Measurements from ENCODE around the gene CSH1.
A peak's percentile ranks its signal among the peaks of the same experiment; 100 is the strongest.
"Not testable (repeated sequence)": the region's sequence is repeated elsewhere in the genome, so short reads cannot be mapped to it uniquely, and the experiment has no call there.

CSH1 gene

DNA sequence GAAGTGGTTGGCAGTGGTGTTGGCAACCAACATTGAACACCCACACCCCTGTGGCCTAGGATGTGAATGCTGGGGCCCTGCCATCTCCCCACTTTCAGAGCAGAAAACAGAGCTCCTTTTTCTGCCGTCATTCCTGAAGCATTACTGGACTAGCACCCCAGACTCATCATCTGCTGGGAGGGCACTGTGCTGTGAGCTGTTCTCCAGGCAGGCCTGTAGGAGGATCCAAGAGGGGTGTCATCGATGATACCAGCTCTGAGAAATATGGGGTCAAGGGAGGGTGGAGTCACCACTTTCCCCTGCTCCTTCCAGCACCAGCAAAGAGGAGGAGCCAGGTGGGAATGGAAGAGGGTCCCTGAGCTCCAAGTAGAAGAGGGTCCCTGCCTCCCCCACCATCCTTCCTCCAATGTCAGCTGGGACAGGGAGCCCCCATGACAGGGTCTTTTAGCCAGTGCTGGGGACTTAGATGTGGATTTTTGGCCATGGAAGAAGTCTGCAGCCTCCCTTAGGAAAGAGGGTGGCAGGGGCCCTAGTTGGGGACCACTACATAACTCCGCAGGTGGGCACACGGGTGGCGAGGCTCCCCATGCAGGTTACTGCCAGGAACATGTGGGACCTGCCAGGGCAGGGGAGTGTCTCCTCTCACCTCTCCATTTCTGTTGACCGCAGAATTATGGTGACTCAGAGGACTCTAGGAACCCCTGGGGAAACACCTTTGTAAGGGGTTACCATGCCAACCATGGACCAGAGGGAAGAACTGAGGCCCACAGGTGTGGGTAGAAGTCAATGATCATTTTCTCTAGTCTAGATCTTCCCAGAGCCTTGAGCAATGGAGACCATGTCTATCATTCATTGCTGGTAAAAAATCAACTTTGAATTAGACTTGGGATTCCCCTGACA lies 2.8 kb upstream of the CSH1 start:
- DNase-seq: peak; percentile 48

DNA sequence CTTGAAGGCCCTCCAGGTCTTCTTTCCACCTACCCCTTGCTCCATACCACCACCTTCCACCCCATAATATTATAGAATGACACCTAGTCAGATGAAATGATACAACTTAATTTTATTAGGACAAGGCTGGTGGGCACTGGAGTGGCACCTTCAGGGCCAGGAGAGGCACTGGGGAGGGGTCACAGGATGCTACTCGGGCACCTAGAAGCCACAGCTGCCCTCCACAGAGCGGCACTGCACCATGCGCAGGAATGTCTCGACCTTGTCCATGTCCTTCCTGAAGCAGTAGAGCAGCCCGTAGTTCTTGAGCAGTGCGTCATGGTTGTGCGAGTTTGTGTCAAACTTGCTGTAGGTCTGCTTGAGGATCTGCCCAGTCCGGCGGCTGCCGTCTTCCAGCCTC lies 1.6 kb downstream of the CSH1 start:
- not testable (repeated sequence) for DNase-seq

DNA sequence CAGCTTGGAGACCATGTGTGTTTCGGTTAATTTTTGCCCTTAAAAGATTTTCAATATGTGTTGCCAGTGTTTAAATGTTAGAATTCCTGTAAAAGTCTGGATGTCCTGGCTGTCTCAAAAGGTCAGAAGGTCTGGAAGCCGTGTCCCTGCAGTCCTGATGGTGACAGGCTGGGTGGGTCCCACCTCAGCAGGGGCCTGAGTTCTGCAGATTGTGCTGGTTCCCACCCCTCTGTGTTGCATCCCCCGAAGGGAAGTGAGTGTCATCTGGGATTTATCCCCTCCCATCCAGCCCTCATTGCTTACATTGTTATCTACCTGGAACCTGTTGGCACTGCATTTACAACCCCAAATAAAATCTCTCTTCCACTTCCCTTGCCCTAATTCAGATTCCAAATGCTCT lies 2.4 kb downstream of the CSH1 start:
- DNase-seq: not testable (repeated sequence)

DNA sequence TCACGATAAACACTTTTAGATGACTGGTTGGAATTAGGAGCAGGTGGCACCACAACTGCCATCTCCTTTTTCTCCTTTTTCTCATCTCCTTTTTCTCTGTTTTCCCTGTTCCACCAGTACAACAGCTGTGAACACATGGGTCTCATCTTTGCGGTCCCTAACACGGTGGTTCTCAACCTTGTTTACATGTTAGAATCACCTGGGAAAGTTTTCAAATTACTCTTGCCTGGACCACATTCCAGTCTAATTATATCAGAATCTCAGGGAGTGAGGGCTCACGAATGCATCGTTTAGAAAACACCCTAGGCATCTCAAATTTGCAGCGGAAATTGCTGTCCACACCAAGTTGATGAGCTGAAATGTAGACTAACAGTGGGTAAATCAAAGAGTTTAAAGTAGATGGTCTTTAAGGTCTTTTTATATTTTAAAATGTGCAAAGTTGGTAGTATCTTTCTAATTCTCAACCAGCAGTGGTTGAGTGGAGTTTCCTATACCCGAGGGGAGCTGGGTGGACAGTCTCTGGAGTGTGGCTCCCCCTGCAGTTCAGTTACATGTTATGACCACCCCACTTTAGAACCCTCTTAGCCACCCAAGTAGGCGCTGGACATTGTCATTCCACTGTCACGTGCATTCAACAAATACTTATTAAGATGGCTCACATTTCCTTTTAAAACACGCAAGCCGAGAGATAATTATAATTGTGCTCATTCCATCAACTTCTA lies 3.9 kb downstream of the CSH1 start:
- not testable (repeated sequence) for DNase-seq

DNA sequence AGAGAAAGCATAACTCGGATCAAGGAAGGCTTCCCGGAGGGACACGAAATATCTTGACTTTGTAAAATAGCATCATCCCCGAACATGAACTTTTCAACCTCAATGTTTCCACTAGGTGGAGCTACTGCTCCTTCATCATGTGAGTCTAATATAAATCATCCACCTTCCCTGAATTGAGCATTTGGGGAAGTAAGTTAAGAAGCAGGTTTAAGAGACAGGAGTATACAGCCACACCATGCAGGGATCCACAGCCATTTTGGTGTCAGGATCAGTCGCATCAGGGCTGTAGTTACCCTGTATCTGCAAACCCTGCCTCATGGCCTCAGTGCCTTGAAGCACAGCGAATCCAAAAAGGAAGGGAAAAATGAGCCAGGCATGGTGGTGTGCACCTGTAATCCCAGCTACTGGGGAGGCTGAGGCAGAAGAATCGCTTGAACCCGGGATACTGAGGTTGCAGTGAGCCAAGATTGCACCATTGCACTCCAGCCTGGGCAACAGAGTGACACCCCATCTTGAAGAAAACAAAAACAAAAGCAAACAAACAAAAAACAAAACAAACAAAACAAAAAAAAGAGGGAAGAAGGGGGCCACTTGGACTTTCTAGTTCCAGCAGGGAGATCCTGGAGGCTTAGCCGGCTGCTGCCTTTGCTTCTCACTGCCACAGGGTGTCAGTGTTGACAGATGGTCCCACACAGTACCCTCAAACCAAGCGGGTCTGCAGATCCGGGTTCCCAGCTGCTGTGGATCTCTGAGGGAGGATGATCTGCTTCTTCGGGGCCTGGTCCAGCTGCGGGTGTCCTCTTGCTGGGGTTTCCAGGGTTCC lies 7.1 kb downstream of the CSH1 start:
- DNase-seq: not testable (repeated sequence)

DNA sequence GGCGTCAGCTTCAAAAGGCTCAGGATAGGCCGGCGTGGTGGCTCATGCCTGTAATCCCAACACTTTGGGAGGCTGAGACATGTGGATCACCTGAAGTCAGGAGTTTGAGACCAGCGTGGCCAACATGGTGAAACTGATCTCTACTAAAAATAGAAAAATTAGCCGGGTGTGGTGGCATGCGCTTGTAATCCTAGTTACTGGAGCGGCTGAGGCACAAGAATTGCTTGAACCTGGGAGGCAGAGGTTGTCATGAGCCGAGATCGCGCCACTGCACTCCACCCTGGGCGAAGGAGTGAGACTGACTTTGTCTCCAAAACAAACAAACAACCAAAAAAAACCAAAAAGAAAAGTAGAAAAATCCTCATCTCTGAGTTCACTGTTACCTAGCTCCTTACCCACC lies 11.3 kb downstream of the CSH1 start:
- not testable (repeated sequence) for DNase-seq

DNA sequence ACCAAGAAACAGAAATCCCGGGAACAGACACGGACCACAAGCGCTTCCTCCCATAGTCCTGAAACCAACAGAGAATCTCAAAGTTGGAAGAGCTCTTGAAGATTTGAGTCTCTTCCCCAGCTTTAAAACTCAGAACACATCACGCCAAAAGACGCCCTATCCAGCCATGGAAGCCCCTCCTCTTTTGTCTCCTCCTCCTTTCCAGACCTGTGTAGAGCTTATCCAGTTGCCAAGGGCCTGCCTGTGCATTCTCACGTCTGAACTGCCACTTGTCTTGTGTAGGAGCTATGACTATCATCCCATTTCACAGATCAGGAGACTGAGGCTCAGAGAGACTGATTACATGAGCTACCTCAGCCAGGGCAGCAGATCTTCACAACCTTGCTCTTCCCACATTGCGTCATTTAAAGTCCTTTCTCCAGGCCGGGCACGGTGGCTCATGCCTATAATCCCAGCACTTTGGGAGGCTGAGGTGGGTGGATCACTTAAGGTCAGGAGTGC lies 13.7 kb downstream of the CSH1 start:
- not testable (repeated sequence) for DNase-seq

DNA sequence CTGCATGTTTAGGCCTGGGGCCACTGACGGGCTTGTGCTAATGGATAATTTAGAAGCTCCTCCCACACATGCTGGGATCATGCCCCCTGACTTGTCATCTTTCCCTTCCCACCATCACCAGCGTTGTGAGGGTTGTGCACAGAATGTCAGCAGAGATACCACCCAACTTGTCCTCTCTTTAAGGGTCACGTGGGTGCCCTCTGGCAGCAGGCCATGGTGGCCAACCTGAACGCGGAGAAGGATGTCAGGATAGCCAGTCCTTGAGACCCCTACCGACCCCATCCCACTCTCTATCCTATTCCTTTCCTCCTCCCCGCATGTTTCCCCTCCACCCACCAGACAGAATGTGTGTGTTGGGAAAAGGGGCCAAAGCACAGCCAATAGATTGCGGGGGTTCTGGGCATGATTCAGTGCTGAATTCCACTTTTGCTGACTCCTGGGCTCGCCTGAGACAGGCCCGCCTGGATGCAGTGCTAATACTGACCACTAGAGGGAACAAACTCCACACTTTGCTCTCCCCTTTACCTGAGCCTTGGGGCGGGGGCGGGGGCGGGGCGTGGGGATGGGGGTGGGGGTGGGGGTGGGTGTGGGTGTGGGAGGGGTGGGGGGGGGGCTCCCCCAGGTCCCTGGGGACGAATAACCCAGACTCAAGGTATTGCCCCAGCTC lies 14.3 kb downstream of the CSH1 start, which contains the start of gene GH2:
GH2 (minus strand) TSS at position 10 of the 667 bp plus-strand sequence. CDS start 143 bp downstream, outside the sequence.
- DNase-seq: peak; percentile 66

DNA sequence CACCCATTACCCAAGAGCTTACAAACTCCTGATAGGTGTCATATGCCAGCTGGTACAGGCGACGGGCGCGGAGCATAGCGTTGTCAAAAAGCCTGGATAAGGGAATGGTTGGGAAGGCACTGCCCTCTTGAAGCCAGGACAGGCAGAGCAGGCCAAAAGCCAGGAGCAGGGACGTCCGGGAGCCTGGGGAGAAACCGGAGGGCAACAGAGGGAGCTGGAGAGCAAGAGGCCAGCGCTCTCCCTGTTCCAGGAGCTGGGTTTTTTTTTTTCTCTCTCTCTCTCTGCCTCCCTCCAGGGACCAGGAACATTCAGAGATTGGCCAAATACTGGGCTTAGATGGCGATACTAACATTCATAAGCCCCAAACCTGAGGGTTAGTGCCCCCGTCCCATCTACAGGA lies 15.0 kb downstream of the CSH1 start:
- not testable (repeated sequence) for DNase-seq

DNA sequence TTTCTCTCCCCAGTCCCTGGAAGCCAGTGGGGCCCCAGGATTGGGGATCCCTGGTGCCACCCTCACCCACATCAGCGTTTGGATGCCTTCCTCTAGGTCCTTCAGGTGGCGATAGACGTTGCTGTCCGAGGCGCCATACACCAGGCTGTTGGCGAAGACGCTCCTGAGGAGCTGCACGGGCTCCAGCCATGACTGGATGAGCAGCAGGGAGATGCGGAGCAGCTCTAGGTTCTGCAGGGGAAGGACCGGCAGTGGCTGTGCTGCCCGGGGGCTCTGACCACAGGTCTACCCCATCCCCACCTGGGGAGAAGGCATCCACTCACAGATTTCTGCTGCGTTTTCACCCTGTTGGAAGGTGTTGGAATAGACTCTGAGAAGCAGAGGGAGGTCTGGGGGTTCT lies 15.7 kb downstream of the CSH1 start:
- DNase-seq: no peak

DNA sequence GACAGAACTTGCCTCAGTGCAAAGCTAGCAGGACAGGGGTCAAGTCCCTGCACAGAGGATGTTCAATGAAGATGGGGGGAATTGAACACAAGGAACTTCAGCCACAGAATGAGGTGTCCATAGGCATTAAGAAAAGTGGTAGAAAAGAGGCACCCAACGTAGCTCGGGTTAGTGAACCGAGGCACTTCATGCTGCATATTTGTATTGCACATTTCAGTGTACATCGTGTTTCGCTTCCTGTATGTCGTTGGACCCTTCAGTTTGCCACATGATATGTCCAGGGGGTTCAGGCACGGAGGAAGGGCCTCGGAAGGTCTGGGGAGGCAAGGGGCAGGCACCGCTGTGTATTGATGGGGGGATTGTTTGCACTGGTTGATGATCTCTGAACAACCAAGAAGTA lies 18.0 kb downstream of the CSH1 start:
- DNase-seq: not testable (repeated sequence)

DNA sequence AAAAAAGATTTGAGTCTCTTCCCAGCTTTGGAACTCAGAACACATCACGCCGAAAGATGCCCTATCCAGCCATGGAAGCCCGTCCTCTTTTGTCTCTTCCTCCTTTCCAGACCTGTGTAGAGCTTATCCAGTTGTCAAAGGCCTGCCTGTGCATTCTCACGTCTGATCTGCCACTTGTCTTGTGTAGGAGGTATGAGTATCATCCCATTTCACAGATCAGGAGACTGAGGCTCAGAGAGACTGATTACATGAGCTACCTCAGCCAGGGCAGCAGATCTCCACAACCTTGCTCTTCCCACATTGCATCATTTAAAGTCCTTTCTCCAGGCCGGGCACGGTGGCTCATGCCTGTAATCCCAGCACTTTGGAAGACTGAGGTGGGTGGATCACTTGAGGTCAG lies 21.7 kb downstream of the CSH1 start:
- not testable (repeated sequence) for DNase-seq

DNA sequence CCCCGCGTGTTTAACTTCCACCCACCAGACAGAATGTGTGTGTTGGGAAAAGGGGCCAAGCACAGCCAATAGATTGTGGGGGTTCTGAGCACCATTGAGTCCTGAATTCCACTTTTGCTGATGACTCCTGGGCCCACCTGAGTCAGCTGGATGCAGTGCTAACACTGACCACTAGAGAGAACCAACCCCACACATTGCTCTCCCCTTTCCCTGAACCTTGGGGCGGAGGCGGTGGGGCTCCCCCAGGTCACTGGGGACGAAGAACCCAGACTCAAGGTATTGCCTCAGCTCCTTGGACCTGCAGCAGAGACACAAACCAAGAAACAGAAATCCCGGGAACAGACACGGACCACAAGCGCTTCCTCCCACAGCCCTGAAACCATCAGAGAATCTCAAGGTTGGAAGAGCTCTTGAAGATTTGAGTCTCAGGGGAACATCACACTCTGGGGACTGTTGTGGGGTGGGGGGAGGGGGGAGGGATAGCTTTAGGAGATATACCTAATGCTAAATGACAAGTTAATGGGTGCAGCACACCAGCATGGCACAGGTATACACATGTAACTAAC lies 22.2 kb downstream of the CSH1 start:
- not testable (repeated sequence) for DNase-seq

DNA sequence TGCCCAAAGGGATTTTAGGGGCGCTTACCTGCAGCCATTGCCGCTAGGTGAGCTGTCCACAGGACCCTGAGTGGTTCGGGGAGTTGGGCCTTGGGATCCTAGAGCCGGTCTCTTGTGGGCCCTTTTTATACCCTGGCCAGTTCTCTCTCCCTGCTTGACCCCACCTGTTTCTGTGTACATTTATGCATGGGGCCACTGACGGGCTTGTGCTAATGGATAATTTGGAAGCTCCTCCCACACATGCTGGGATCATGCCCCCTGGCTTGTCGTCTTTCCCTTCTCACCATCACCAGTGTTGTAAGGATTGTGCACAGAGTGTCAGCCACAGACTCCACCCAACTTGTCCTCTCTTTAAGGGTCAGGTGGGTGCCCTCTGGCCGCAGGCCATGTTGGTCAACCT lies 22.8 kb downstream of the CSH1 start, which contains the start of gene CSH2:
CSH2 (minus strand) TSS at position 101 of the 400 bp plus-strand sequence; CDS start at position 38, 63 bp downstream.
- DNase-seq: not testable (repeated sequence)

DNA sequence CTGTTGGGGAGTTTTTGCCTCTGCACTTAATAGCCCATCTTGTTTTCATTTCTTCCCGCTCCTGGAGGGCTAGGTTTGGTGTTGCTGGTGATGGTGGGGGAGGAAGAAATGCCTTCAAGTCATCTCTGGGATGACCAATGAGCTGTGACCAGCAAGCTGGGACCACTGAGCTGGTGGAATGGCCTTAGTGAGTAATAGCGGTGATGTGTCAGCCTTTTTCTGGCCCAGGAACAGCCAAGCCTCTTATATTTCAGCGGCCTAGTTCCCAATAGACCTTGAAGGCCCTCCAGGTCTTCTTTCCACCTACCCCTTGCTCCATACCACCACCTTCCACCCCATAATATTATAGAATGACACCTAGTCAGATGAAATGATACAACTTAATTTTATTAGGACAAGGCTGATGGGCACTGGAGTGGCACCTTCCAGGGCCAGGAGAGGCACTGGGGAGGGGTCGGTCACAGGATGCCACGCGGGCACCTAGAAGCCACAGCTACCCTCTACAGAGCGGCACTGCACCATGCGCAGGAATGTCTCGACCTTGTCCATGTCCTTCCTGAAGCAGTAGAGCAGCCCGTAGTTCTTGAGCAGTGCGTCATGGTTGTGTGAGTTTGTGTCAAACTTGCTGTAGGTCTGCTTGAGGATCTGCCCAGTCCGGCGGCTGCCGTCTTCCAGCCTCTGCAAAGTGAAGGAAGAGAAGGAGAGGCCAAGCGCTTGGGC lies 24.6 kb downstream of the CSH1 start:
- DNase-seq: not testable (repeated sequence)

DNA sequence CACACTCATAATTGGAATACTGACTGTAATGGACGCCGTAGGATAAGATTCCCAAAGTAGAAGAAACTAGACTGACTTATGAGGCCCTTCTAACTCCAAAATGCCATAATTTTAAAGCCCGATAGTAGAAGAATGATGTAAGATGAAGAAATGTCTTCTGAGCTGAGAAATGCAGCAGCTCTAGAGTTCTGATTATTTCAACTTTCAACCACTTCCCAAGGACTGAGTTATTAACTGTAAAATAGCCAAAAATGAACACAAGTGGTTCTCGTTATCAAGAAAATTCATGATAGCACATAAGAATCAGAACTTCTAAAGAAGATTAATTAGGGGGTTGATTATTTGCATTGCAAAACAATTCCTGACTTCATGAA lies 26.1 kb downstream of the CSH1 start:
- DNase-seq: not testable (repeated sequence)

DNA sequence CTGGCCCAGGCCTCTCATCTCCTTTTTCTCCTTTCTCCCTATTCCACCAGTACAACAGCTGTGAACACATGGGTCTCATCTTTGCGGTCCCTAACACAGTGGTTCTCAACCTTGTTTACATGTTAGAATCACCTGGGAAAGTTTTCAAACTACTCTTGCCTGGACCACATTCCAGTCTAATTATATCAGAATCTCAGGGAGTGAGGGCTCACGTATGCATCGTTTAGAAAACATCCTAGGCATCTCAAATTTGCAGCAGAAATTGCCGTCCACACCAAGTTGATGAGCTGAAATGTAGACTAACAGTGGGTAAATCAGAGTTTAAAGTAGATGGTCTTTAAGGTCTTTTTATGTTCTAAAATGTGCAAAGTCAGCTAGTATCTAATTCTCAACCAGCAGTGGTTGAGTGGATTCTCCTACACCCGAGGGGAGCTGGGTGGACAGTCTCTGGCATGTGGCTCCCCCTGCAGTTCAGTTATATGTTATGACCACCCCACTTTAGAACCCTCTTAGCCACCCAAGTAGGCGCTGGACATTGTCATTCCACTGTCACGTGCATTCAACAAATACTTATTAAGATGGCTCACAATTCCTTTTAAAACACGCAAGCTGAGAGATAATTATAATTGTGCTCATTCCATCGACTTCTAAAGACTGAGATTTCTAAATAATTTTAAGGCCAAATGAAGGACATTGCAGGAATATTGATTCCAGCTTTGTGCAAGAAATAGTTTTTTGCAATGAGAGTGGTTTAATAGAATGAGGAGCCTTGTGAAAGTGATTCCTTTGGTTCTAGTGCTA lies 26.7 kb downstream of the CSH1 start:
- not testable (repeated sequence) for DNase-seq

DNA sequence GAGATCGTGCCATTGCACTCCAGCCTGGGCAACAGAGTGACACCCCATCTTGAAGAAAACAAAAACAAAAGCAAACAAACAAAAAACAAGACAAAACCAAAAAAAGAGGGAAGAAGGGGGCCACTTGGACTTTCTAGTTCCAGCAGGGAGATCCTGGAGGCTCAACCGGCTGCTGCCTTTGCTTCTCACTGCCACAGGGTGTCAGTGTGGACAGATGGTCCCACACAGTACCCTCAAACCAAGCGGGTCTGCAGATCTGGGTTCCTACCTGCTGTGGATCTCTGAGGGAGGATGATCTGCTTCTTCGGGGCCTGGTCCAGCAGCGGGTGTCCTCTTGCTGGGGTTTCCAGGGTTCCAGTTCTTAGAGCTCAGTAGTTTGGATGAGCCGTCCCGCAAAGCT lies 29.7 kb downstream of the CSH1 start:
- not testable (repeated sequence) for DNase-seq

DNA sequence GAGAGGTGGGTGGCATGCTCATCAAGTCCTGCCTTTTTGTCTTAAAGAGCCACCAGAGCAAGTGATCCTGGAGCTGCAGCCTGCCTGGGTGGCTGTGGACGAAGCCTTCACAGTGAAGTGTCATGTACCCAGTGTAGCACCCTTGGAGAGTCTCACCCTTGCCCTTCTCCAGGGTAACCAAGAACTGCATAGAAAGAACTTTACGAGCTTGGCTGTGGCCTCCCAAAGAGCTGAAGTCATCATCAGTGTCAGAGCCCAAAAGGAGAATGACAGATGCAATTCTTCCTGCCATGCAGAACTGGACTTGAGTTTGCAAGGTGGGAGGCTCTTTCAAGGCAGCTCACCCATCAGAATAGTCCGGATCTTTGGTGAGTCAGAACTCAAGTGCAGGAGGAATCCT lies 37.1 kb downstream of the CSH1 start:
- no peak for DNase-seq

DNA sequence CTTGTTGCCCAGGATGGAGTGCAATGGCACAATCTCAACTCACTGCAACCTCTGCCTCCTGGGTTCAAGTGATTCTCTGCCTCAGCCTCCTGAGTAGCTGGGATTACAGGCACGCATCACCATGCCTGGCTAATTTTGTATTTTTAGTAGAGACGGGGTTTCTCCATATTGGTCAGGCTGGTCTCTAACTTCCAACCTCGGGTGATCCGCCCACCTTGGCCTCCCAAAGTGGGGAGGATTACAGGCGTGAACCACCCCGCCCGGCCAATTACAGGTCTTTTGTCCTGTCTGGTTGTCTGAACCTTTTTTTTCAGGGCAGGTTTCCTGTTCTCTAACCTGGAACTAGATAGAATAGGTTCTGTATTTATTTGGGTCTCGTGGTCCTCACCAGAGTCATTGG lies 39.9 kb downstream of the CSH1 start:
- DNase-seq: not testable (repeated sequence)
